A172 (cell line): ENCODE data around the gene TEX261. TPM values are rescaled to one million over a fixed set of nuclear protein-coding genes. Genes with fewer than 3 reads are reported as not detected.
A peak's percentile ranks its signal among the peaks of the same experiment; 100 is the strongest.

Source experiments
- DNase-seq: peaks from one replicate; pipeline ENCODE4 v3.0.0-alpha.2; 2015; ENCODE audit warnings: low spot score
- total RNA-seq: library from RNA; depleted of rRNA; stranded (reverse); fragments of >200 nt; shearing (Covaris generic); gene quantifications from 2 replicates; pipeline ENCODE4 v1.2.3, GENCODE V29; 2014

TEX261 gene
- total RNA-seq, 1 experiment from 2014 or later, result 49.5 TPM

DNA sequence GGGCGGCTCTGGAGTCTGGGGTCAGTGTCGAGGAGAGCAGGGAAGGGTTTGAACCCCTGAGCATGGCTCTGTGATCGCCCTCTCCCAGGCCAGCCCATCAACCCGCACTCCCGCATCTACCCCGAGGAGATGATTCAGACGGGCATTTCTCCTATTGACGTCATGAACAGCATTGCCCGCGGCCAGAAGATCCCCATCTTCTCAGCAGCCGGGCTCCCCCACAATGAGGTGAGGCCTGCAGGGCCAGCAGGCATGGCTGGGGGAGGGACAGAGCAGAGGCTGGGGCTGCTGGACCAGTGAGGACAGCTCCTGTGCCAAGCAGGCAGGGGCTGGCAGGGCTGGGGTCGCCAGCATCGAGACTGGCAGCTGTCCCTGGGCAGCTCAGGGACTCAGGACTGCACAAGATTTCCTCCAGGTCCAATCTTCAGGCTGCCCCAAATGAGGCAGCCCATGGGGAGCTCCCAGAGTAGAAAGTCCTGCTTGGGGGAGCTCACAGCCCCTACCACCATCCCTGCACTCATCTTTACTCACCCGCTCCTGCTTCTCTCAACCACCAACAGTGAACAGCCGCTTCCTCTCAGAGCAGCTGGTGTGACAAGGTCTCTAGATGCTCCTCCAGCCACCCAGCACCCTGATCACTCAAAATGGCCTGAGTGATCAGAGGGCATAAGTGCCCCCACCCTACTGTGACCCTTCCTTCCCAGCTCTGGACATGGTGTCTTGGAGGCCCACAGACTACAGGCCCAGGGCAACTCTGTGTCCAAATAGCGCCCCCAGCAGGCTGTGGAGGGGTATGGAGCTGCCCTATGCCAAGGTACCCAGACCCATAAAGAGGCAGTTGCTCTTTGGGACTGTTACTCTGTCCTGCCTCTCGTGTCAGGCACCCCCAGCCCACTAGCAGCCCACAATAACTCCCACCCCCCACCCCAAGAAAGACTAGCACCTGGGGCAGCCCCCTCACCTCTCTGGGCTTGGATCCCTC is 34.5 kb downstream of the TEX261 start:
- no peak for DNase-seq

DNA sequence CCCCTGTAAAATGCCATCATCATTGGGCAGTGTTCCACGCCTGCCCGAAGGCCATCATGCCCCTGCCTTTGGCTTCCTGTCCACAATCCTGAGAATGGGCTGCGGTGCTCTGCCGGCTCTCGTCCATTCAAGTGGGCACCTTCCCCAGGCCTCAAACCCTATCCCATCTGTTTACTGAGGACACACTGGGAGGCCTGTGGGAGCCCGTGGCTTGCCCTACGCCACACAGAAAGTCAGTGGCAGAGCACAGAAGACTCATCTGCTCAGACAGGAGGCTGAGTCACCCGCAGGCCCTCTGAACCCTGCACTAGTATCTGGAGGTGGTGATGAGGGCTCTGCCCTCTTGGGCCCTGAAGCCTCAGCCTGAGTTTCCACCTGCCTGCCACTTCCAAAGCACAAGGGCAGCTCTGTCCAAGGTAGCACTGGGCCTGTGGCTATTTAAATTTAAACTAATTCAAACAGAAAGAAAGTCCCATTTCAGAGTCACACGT is 35.4 kb downstream of the TEX261 start:
- DNase-seq, result no peak

DNA sequence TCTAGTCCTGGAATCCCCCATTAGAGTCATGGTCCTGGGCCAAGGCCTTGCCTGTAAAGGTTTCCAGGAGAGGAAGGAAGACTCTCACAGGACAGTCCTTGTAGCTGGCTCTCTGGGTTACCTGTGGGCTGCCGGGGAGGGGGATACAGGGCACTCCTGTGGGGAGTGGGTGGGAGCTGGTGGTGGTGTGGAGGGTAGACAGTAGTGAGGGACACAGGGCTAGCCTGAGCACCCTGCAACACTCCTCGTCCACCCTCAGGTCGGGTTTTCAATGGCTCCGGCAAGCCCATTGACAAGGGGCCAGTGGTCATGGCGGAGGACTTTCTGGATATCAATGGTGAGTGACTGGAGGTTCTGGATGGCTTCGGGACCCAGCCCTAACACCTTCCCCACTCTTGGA is 35.9 kb downstream of the TEX261 start:
- DNase-seq, result no peak

DNA sequence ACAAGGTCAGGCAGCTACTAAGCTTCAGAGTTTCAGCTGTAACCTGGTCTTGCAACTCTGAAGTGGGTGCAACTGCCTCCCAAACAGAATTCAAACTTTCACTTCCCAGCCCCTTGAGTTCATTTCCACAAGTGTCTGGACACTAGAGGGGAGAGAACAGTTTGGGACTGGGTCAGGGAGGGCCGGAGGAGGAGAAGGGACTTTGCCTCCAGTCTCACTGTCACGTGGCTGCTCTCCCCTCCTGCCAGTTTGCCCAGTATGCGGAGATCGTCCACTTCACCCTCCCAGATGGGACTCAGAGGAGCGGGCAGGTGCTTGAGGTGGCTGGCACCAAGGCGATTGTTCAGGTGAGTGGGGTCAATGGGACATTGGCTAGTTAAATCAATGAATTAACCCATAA is 36.9 kb downstream of the TEX261 start:
- no peak for DNase-seq

DNA sequence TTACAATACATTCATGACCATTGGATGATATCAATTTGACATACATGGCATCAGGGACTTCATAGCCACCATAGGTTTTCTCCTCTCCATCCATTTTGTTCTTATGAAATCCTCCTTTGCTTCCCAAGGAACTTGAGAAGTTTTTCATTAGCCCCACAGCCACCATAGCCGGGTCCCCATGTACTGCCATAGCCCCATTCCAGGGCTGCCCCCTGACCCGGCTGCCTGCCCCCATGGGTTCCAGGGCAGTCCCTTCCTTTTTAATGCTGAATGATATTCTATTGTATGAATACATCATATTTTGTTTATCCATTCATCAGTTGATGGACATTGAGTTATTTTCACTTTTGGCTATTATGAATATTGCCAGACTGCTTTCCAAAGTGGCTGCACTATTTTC is 38.5 kb downstream of the TEX261 start:
- DNase-seq, result no peak

DNA sequence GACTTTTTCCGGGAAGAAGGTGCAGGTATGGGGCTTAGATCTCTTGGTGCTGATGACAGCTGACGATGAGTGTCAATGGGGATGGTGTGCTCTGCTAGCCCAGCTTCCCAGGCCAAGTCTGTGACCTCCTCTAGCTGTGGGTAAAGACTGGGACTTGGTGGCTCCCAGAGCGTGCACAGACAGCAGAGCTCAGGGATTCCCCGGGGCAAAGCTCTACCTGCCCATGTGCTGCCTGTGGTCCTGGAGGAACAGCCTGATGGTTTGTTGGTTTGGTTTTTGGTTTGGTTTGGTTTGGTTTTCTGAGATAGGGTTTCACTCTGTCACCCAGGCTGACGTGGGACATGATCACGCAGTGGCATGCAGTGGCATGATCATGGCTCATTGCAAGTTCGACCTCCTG is 39.8 kb downstream of the TEX261 start:
- DNase-seq, result no peak

DNA sequence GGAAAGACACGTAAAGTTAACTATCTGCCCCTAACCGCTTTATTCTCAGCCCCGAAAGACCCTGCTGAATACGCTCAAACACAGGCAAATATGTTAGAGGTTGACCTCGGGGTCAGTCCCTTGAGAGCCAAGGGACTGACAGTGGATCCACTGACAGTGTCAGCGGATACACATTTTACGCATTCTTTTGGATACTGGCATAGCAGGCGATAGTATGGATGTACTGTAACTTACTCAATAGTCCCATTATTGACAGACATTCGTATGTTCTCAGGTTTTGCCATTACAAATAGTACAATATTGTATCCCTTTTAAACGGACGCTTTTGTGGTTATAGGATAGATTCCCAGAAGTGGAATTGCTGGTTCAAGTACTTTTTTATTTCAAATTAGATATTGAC is 45.6 kb downstream of the TEX261 start:
- no peak for DNase-seq

DNA sequence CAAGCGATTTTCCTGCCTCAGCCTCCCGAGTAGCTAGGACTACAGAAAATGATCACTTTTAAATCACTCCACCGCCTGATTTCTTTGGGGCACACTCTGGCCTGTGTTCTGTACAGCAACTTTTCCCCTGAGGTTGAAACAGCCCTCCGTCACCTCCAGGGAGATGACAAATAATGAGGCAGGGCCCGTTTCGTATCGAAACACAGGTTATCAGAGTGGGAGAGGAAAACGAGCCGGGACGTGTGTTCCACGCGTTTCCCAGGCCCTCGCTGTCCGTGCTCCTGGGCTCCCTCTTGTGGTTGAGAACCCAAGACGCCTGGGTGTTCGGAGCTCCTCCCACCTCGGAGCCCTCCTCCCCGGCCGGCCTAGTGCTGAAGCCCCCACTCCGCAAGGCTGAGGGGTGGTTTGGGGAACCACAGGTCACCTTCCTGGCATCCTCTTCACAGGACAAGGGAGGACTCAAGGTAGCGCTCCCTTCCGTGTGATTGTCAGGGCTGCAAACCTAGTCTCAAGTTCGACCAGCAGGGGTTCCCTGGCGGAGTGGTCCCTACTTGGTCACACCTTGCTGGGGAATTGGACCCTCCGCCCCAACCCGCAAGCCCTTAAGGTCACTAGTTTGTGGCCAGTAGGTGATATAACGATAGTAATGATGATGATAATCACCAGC is 46.2 kb downstream of the TEX261 start:
- DNase-seq, result peak; percentile 47

DNA sequence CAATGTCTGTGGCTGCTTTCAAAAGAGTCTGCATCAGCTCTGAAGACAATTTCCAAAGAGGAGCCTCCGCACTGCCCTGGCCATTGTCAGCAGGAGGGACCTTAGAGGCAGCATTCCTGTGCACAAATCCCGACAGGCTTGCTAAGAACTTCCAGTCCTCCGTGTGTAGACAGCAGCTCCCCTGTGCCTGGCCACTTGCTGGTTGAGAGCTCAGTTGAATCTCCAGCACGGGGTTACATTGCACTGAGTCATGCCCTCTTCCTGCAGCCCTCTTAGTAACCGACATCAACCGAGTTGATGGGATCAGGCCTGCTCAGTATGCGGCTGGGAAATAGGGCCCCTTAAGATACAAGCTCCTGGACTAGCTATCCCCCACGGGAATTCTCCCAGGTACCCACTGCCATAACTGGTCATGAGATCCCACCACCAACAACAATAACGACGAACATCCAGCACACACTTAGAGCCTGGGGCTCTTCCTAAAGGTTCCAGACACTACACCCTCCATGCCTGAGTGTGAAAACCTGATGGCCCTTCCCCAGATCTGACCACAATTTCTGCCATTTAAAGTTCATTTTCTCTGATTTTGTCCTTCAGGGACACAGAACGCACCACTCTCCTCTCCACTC is 47.0 kb downstream of the TEX261 start:
- DNase-seq, result peak; percentile 60

DNA sequence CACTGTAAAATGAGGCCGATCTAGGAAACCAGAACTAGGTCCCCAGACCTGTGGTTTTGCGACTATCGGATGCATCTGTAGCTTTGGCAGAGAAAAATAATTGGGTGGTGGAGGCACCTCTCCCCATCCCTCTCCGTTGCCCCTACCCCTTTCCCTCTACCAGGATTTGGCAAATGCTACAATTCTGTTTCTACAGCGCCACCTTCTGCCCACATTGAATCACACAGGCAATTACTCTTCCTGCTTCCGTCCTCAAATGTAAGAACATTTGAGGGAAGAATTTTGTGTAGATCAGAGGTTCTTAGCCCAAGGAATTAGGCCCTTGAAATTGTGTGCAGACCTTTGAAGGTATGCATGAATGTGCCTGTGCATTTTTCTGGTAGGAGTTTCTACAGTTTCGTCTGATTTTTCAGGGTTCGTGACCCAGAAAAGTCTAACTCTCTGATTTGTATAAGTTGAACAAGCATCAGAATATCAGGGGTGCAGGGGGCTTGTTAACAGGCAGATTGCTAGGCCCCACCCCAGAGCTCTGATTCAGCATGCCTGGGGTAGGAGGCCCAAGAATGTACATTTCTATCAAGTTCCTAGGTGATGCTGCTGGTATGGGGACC is 47.7 kb downstream of the TEX261 start:
- peak; percentile 57 for DNase-seq

DNA sequence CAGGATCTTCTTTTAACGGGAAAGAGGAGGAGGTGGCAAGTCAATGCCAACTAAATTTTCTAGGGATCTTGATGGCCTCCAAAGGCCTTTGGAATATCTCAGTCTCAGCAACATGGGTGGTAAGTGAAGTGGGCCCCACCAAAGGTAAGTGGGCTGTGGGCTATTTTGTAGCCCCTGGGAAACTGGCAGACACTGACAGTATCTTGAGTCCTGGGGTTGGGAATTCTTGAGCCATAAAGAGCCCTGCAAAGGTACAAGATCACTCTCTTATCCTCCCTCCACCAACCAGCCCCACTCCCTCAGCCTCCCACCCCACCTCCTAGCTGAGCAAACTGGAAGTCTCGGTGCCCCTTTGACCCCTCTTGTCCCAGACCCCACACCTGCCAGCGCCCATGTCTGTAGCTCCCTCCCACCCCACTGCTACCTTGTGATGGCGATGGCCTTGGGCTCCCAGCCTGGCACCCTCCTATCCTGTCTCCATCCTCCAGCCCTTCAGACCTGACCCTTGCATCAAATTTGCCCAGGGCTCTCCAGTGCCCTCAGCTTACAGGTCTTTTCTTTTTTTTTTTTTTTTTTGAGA is 50.5 kb downstream of the TEX261 start:
- no peak for DNase-seq

DNA sequence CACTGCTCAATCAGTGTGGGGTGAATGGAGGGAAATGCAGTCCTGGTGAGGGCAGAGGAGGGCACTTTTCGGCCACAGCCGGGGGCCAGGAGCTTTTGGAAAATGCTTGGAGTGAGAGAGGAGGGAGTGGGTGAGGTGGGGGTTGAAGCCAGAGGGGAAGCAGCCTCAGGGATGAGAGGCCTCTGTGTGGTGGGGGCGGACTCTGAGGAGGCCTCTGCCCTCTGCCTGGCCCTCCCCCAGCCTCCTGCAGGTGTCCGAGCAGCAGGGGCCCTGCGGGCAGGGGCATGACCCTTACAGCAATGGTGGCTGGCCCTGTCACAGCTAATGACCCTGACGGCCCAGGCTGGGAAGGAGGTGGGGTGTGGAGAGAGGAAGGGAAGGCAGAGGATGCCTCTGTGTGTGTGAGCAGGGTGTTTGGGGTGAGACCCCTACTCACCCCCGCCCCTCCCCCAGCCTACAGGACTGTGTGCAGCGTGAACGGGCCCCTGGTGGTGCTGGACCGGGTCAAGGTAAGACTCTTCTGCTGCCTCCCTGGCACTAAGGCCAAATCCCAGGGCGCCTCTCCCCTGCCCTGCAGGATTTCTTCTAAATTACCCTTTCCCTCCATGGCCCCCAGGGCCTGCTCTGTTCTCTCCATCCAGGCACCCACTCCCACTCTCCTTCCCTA is 51.3 kb downstream of the TEX261 start:
- no peak for DNase-seq

DNA sequence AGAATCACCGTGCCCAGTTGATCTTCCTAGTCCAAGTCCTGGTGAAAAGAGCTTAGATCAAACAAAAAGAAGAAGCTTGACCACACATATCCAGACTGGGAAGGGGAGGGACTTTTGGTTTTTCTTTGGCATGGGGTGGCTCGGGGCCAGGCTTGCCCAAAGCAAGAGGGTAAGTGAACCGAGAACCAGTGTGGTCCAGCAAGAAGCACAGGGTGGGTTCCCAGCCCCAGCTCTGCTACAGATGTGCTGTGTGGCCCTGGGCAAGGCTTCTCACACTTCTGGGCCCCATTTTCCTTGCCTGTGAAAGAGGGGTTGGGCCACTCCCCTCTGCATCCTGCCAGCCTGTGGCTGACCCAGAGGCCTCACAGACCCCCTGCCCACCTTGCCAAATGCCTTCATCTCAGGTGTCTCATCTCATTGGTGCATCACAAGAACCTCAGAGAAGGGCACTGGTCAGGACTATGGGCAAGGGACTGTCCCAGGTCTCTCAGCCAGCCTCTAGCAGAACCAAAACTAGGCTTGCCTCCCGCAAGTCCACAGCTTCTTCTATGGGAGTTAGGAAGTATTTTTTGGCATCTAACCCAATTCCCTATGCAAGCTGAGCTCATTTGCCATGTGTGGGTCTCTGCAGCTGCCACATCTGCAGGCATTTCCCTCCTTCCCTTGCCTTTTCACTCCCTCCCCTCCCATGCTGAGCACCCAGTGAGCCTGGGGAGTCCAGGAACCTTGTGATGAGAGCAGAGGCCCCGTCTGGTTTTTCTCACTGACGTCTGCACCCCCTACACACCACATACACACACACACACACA is 52.1 kb downstream of the TEX261 start:
- DNase-seq, result no peak

DNA sequence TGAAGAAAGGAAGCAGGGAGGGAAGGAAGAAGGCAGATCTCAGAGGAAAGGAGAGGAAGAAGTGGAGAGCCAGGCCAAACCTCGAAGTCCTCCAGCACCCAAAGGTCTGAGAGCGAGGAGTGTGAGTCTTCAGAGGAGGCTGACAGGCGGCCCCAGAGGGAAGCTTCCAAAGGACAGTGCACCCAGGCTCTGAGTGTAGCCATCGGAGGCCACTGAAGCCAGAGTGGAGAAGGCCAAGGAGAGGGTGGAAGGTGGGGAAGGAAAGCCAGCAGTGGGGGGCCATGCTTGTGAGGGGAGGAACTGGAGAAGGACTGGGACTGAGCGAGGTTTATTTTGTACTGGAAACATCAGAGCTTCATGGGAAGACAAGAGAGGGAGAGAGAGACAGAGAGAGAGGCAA is 53.0 kb downstream of the TEX261 start:
- DNase-seq, result no peak

DNA sequence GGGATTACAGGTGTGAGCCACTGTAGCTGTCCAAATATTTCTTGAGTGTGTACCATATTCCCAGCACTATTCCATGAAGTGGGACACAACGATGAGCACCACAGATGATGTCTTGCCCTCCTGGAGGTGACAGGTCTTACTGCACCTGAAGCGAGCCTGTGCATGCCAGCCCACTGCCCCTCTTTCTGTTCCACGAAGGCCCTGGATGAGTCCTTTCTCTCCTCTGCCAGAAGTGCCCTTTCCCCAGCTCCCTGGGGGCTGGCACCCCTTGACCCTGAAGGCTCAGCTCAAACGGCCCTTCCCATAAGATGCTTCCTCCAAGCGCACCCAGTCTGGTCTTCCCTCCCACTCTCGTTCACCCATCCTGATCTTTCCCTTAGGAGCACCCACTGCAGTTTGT is 53.5 kb downstream of the TEX261 start:
- DNase-seq, result no peak

DNA sequence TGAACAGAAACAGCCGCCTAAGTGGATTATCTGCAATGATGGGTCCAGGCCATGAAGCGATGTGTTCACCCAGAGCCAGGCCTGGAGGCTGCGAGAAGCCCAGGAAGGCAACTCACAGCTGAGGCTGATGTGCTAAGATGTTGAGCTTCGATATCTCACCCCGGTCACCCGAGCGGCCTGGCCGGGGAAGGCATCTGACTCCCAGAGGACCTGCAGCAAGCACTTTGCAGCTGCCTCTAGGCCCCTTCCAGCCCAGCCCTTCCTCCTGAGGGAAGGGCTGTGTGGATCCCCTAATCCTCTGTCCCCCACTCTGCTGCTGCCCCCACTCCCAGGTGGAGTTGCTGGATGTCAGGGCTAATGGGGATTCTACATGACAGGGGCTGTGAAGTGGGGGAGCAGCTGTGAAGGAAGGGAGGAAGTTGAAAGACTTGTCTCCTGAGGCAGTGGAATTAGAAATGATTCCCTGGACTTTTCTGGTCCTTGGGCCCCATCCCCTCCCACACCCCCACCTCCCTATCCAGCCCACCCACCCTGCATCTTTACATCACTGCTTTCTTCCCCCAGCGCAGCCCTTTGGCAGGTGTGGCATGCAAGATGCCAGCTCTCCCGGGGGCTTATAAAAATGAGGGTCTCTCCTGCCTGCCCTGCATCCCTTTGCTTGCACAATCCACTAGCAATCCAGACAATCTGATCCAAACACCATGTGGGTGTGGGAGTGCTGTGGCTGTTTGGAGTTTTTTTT is 54.7 kb downstream of the TEX261 start:
- DNase-seq, result no peak

DNA sequence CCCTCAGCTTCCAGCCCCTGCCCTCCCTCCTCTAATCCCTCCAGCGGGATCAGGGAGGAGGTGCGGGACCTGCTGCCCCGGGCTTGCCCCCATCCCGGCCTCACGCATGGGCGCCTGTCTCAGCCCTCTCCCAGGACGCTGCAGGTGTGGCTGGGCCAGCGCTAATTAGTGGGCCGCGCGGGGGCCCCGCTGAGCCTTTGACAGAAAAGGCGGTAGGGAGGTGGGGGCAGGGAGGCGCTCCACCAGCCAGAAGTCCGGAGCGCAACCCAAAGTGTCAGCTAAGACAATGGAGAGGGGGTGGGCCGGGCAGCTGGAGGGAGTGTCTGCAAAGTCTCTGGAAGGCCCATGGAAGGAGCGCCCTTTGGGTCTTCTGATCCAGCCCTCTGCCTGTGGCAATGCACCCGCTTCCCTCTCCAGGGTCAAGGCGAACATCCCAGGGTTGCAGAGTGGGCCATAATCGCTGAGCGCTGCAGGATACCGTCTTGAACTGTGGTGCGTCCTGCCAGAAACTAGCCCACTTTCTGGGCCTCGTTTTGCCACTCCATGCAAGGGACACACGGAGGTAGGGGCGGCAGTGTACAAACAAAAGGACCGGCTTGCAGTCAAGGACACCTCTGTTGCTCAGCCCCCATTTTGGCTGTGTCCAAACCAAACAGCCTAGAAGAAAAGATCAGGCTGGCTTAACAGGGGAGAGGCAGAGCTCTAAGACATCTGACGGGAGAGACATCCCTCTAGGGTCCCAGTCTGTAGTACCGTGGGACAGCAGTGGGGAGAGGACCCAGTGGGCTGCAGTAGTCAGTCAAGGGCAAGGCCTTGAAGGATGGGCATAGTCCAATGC is 55.5 kb downstream of the TEX261 start:
- no peak for DNase-seq

DNA sequence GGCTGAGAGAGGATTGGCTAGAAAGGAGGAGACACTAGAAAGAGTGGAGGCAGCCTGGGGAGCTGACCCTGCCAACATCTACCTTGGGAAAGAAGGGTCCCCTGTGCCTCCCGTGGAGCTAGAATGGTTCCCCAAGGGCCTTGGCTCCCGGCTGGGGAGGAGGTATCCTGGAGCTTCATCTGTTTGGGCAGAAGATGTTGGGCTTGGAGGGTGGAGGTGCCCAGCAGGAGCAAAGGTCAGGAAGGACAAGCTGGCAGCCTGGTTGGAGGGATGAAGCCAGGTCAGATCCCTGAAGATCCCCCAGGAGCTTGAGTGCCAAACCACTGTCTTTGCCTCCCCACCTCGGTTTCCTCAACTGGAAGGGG is 56.1 kb downstream of the TEX261 start:
- no peak for DNase-seq
